K562 (cell line): ENCODE data around the gene TPBGL.

Experiments used
- MTA3 ChIP-seq: fragments of 450-650 bp; formaldehyde crosslinking; IDR thresholded peaks from 2 replicates; pipeline ENCODE4 v1.6.1; 2017; ENCODE audit warnings: mild to moderate bottlenecking, borderline replicate concordance
- MXI1 ChIP-seq: IDR thresholded peaks from 2 replicates; pipeline ENCODE4 v1.6.1; 2011; ENCODE audit warnings: low read depth, mild to moderate bottlenecking, improper control_type of control experiment, low read length
- SOX6 ChIP-seq: fragments of 450-650 bp; IDR thresholded peaks from 2 replicates; pipeline ENCODE4 v1.6.1; 2014; ENCODE audit warnings: mild to moderate bottlenecking
- ZBED1 ChIP-seq: IDR thresholded peaks from 2 replicates; pipeline ENCODE4 v1.6.1; 2014

DNA sequence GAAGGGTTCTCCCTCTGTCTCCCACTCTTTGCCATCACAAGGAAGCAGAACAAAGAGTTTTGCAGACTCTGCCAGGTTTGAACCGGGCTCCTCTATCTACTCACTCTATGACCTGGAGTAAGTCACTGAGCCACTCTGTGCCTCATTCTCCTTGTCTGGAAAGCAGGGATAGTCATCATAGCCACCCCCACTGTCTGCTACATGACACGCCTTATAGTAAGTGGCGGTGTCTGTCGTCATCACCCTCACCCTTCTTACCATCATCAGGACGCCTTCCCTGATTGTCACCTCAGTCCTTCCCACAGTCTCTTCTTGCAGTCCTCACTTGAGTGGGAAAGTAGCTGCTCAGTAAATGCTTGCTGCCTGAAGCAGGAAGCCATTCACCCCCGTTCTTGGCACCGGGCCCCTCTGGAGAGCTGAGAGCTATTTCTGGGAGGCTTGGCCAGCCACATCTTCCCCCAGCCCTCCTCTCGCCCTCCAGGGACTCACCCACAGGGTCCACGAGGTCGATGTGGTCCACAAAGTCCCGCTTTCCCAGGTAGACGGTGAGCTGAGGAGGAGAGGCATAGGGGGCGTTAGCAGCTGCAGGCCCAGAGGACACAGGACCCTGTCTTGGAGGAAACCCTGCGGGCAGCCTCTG, 46.4 kb downstream of the TPBGL start:
- TF ChIP-seq MXI1: no peak
- TF ChIP-seq SOX6: no peak
- TF ChIP-seq MTA3: no peak
- TF ChIP-seq ZBED1: no peak
